Measurements from ENCODE around the gene DAZAP1.
"Not testable (repeated sequence)": the region's sequence is repeated elsewhere in the genome, so short reads cannot be mapped to it uniquely, and the experiment has no call there.

The DAZAP1 gene

DNA sequence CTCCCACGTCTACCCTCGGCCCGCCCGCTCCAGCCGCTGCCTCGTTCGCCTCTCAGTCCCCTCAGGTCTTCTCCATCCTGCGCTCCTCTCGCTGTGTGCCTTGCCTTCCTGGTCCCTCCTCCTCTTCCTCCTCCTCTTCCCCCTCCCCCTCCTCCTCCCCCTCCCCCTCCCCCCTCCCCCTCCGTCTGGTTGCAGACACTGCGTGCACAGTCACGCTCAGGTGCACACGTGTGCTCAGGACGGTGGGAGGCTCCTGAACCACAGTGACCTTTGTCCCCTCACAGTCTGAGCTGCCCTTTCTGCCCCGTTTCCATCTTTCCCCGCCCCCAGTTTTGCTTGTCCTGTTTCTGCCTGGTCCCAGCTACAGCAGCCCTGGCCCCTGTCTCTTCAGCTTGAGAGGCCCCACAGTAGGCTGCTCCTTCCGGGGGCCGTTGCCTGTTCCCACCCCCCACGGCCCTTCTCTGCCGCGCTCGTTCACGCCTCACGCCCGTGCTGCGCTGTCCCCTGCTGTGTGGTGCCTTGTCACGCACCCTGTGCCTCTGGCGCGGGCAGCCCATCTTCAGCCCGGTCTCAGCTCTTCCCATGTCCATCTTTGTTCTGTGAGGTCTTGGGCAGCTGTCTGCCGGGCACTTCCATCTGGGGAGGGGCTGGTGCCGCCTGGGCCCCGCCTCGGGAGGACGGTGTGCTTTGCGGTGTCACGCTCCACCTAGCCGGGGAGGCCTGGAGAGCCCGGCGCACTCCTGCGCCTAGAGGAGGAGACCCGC is 17.0 kb downstream of the DAZAP1 start:
- DNase-seq (ENCODE audit: low read depth, low spot score), result no peak

DNA sequence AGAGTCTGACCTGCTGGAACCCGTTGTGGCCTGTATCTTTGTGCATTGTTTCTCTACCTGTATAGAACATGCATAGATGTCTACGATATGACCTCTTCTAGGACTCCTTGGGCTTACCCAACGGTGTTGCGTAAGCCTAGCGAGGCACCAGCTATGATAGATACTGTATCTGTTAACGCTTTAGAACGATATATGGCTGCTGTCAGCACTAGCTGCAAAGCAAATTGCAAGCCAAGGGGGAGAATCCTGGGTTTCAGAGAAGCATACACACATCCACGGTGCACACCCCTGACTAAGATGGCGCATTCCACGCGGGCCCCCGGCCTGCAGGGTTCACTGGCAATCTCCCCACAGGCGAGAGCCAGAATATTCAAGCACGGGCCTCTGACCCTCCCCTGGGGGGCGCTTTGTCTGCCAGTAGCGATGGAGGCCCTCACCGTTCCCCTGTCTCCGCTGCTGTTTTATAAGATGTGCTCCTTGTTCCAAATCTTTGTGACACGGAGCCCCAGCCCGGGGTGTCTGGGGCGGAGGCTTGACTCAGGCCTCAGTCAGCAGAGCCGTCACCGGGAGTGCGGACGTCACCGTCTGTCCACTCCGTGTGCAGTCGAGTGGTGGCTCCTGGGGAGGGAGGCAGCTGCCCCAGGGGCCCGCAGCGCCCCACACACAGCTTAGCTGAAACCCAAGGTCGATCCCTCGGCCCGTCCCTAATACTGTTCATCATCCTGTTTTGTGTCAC is 17.9 kb downstream of the DAZAP1 start:
- no peak for DNase-seq (ENCODE audit: low read depth, low spot score)

DNA sequence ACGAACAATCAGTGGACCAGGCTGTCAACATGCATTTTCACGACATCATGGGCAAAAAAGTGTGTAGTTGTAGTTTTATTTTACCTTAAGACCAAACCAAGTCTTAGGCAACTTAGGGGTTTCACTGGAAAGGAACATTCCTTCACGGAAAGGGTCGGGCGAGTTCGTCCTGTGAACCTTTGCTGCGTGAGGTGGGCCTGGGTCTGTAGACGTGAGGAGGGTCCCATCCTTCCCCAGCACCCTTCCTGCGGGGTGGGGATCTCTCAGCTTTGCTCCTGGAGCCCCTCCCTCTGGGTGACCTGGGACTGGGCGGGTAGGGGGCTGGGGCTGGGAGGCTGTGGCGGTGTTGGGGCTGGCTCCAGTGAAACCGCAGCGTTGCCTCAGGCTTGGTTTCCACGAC is 18.5 kb downstream of the DAZAP1 start:
- DNase-seq (ENCODE audit: low read depth, low spot score), result no peak

DNA sequence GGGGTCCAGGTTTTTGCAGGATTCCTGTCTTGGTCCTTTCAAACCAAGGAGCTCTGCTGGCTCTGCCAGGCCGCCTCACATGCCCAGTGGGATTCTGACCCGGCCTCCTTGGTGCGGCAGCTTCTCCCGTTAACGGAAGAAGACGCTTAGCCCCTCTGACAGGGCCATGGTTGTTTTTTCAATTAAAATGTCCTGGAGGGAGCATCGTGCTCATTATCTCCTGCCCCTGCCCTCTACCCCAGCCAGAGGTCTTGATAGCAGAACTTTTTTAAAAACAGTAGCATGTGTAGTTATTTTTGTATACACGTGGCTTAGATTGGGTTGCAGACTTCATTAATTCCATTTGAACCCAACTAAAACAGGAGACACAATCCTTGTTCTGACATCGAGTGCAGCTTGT is 19.4 kb downstream of the DAZAP1 start:
- no peak for DNase-seq (ENCODE audit: low read depth, low spot score)

DNA sequence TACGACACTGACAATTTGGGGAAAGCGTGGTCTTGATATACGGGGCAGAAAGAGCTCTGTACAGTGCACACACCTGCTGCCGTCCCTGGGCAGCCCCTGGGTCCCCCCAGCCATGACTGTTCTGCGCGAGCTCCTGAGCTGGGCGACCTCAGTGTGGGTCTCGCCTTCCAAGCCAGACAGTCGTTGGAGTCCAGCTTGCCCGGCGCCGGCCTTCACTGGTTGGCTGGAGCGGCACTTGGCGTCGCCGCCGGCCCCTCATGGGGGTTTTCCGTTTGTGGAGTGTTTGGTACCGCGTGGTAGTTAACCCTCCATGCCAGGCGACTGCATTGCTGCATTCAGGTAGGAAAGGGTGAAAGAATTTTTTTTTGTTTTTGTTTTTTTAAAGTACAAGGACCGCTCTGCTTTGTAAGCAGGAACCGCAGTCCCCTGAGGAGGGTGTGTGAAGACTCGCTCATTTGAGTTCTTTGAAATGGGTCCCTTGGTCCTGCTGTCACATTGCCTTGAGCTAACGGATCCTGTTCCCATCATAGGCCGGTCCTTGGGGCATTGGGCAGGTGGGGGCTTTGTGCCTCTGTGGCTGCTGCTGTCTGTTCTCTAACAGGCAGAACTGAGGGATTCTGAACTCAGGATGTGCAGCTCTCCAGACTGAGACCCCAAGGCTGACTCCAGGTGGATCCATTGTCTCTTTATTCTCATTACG is 20.0 kb downstream of the DAZAP1 start:
- DNase-seq (ENCODE audit: low read depth, low spot score), result no peak

DNA sequence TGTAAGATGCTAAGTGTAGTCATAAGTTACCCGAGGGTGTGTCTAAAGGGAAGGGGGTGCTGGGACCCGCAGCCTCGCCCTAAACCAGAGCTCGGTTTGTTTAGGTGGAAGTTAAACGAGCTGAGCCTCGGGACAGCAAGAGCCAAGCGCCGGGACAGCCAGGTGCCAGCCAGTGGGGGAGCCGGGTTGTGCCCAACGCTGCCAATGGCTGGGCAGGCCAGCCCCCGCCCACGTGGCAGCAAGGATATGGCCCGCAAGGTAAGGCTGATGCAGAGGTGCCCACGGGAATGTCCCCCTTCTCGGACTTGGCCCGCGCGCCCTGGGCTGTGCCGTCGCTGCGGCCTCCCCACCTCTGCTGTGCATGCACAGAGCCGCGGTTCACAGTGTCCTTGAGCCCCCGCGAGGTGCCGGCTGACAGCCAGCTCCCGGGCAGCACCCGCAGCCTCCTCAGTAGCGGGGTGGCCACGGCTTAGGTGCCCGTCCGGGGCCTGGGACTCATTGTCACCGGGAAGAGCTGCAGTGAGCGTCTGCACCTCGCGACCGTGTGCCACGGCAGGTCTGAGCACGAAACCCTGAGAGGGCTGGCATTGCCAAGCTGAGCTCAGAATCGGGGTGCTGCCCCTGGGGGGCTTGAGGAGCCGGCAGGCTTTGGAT is 21.5 kb downstream of the DAZAP1 start:
- no peak for DNase-seq (ENCODE audit: low read depth, low spot score)

DNA sequence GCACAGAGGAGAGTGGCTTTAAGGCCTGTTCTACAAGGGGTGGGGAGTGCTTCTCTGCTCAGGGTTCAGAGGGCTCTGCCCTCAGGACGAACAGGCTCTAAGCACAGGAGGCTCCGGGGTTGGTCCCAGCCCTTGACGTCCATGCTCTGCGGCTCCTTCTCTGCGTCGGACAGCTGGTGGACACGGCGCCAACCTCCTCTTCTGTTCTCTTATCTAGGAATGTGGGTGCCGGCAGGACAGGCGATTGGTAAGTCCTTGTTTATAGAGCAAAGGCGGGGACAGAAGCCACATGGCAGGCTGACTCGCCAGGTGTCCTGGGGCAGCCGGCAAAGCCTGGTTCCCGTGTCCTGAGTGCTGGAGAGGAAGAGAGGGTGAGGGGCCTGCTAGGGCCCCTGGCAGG is 22.4 kb downstream of the DAZAP1 start:
- DNase-seq (ENCODE audit: low read depth, low spot score), result no peak

DNA sequence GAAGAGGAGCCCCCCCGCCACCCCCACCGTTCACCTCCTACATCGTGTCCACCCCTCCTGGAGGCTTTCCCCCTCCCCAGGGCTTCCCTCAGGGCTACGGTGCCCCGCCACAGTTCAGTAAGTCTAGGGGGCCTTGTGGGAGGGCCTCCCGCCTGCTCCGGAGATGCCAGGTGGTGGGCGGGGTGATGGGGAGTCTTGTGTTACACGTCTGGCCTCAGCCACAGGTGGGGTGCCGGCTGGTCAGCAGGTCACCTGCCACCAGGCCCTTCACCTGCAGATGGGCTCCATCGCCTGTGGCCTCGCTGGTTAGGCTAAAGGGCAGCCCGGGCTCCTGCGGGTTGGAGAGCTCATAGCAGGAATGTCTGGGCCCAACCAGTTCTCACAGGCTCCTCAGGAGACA is 22.9 kb downstream of the DAZAP1 start:
- no peak for DNase-seq (ENCODE audit: low read depth, low spot score)

DNA sequence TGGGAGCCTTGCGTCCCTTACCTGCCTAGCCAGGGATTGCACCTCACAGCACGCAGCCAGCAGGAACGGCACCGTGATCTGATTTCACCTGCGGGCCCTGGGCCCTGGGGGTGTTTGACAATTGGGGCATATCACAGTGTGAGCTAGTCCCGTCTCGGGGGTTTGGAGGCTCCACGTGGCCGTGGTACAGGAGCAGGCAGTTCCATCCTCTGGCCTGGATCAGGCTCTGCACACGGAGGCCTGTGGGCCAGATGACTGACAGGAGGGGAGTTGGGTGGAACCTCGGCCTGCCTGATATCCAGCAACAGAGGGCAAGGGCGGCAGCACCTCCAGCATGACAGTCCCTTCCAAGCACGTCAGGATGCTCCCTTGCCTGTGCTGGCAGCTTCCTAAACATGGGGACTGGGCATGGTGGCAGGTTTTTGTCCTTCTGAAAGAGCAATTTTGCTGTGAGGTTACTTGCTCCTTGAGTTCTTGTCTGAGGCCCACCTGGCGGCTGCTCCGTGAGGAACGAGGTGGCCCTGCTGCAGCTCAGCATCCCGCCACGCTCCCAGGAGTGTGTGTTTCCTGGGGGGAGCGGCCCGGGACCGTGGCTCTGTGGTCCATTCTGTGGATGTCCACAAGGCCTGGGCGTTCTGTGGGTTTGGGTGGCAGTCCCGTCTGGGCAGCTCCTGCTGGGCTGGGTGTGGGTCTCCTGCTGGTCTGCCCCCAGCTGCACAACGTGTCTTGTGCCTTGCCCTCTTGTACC is 24.5 kb downstream of the DAZAP1 start:
- DNase-seq (ENCODE audit: low read depth, low spot score), result no peak

DNA sequence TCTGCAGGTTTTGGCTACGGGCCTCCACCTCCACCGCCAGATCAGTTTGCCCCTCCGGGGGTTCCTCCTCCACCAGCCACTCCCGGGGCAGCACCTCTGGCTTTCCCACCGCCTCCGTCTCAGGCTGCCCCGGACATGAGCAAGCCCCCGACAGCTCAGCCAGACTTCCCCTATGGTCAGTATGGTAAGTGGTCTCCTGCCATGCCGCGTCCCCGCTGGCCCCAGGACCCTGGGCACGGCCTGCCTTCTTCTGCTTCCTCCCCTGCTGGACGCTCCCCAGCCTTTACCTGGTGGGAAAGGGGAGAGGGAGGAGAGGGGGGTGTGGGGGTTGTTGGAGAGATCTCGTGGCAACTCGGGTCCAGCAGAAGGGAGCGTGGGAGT is 25.1 kb downstream of the DAZAP1 start:
- no peak for DNase-seq (ENCODE audit: low read depth, low spot score)

DNA sequence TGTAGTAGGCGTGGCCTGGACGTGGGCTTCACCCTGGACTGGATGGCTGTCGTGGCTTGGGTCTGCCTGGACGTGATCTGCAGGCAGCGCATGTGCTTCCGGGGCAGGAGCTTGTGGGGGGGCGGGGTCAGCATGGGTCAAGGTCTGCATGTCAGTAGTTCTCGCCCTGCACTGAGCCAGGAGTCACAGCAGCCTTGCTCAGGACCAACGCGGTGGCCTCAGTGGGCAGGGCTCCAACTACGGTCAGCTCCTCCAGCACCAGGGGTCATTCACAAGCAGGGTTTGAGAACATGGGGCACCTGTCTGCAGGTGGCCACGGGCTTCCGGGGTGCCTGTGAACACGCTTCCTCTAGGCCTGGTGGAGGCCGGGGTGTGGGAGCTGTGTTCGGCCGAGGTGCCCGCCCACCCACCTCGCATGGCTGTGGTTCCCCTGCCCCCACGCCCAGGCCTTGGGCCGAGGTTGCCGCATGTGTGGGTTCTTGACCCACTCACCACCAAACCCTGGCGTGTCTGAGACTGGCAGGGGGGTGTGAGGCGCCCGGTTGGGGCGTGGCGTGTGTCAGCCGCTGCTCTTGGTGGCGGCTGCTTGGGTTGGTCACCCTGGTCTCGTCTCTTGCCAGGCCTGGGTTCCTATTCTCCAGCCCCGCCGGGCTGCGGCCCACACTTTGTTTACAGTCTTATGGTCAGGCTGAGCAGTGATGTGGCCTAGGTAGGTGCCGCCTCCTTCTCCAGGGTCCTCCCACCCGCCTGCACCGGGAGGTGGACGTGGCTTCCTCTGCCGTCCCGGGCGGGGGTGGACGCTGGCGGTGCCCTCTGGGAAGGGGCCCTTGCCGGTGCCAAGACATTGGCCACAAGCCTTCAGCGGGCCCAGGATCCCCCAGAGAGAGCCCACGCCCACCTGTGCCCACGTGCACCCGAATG is 26.0 kb downstream of the DAZAP1 start:
- DNase-seq (ENCODE audit: low read depth, low spot score), result no peak

DNA sequence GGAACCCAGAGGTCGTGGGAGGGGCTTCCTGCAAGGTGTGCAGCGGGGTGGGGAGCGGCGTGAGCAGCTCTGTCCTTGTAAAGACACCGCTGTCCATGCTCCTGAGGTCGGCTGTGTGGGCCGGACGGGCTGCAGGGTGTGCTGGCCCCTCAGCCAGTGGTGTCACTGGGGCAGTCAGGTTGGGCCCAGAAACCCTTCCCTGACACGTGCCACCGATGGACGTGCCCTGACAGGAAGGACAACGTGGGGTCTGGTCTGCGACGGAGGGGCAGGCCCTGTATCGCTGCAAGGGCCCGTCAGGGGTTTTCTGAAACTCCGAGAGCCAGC is 26.6 kb downstream of the DAZAP1 start:
- DNase-seq (ENCODE audit: low read depth, low spot score), result no peak

DNA sequence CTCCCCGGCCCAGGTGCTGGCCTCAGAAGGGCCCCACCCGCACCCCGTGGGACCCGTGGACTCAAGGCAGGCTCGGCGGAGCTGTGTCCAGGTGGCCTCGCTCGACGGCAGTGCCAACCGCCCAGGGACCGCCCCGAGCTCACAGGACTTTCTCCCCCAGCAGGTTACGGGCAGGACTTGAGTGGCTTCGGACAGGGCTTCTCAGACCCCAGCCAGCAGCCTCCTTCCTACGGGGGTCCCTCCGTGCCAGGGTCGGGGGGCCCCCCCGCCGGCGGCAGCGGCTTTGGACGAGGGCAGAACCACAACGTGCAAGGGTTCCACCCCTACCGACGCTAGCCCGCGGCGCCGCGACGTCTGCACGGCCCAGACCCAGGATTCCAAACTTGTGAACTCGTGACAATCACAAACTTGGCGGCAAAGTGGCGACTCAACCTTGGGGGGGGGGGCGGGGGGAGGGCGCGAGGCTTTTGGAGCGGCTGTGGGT is 27.2 kb downstream of the DAZAP1 start:
- DNase-seq (ENCODE audit: low read depth, low spot score), result no peak

DNA sequence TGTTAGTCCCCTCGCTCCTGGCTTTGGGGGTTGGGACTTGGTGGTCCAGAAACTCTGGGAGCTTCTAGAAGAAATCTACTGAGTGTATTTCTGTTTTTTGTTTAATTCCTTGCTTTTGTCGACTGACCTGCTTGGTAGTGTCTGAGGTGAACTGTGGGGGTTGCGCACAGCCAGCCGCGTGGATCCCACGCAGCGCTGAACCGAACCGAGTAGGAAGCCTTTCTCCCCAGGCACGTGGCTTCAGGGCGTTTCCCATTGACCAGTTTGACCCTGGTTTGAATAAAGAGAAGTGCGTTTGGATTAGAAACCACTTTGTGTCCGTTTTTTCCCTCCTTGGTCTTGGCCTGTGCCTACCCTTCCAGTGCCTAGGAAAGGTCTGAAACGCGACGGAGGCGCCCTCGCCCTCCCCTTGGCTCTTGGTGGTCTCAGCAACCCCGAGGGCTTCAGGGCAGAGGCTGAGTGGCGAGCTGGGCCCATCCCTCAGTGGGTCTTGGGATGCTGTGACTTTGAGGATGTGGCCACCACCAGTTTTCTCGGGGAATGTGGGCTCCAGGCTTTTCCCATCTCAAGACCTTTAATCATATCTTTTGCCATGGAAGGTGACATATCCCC is 28.1 kb downstream of the DAZAP1 start:
- no peak for DNase-seq (ENCODE audit: low read depth, low spot score)

DNA sequence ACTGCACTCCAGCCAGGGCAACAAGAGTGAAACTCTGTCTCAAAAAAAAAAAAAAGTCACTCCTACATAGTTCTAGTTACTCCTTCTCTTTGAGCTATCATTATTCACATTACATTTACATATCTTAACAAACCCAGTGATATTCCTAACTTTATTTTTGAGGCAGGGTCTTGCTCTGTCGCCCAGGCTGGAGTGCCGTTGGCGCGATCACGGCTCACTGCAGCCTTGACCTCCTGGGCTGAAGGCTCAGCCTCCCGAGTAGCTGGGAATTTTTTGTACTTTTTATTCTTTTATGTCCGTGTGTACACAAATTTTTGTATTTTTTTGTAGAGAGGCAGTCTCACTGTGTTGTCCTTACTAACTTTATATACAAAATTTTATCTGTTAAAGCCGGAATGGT is 30.2 kb downstream of the DAZAP1 start:
- DNase-seq (ENCODE audit: low read depth, low spot score), result no peak

DNA sequence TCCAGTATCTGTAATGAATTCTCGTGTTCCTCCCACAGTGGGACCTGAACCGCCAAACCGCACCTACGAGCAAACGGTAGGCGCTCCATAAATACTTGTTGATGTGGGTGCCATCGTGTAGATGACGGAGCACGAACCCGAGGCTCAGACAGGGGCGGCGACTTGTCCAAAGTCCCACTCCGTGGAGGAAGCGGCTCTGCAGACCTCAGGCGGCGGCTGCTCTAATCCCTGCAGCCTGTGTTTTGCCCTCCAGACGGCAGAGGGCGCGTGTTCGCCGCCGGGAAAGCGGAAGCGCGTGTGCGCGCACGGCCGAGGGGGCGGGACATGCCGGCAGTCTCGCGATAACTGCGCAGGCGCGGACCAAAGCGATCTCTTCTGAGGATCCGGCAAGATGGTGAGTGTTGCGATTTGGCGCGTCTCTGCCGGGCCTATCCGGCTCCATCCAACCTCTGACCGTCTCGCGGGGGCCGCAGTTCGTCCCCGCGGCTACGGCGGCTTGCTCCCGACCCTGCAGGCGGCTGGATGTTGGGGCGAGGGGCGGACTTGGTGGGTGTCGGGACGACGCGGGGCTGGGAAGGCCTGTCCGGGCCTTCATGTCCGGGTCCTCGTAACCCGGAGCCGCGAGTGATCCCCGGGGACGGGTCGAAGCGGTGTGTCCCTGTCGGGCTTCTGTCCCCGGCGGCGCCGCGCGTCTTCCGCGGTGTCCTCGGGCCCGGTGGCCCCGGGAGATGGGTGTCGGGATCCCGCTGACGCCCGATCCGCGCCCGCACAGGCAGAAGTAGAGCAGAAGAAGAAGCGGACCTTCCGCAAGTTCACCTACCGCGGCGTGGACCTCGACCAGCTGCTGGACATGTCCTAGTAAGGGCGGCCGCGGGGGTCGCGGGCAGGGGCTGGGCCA is 30.9 kb downstream of the DAZAP1 start, which contains the start of gene RPS15:
TSS of gene RPS15 (plus strand) at position 362 of the 898 bp plus-strand sequence. CDS start at position 392, 30 bp downstream.
- DNase-seq (ENCODE audit: low read depth, low spot score), result peak; percentile 91

DNA sequence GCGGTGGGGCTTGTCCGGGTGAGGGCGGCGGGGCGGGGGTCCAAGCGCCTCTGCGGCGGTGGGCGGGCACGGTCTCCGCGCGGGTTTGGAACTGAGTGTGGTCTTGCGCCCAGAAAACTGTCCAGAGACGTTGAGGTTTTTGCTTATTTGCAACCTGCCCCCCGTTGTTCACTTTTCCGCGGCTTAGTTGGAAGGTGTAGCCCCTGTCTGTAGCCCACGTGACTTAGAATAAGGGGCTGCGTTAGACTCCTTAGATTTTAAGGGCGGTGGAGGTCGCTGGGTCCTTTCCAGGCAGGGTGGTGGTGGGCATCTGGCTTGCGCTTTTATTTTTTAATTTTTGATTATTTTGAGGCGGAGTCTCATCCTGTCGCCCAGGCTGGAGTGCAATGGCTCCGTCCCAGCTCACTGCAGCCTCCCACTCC is 31.6 kb downstream of the DAZAP1 start:
- DNase-seq (ENCODE audit: low read depth, low spot score), result no peak

DNA sequence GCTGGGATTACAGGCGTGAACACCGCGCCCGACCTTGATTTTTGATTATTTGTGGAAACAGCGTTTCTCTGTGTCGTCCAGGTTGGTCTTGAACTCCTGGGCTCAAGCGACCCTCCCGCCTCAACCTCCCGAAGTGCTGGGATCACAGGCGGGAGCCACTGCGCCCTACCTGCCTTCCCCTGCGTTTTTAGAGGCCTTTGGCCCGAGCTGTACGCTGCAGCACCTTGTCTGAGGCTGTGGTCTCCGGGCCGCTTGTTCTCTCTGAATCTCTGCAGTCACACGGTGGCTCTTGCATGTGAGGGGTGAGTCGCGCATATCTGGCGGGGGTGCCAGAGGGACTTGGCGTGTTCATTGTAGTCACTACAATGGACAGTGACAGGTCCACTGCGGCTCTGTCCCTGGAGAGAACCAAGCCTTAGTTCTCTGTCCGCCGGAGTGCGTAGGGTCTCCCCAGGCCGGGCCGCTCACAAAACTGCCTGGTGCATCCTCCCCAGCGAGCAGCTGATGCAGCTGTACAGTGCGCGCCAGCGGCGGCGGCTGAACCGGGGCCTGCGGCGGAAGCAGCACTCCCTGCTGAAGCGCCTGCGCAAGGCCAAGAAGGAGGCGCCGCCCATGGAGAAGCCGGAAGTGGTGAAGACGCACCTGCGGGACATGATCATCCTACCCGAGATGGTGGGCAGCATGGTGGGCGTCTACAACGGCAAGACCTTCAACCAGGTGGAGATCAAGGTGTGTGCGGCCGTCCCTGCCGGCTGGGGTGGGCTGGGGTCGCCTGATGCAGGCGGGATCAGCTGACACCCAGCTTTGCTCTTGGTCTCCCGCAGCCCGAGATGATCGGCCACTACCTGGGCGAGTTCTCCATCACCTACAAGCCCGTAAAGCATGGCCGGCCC is 32.4 kb downstream of the DAZAP1 start:
- DNase-seq (ENCODE audit: low read depth, low spot score), result not testable (repeated sequence)

Data from activated CD4-positive, CD25-positive, alpha-beta regulatory T cell treated with anti-CD3 and anti-CD28 coated beads, Interleukin-2, amount 50 U/mL, for 16 hours (primary cell).